ENCODE data around the gene SYCE3. TPM values are rescaled to one million over a fixed set of nuclear protein-coding genes. Genes with fewer than 3 reads are reported as not detected.

Gene SYCE3
- polyA plus RNA-seq, 5 donors: not detected

- no peak for DNase-seq
Measured at GRCh38 chr22:50503475-50504145, 59.1 kb downstream of the SYCE3 start.

GRCh38 chr22:50502628-50503474 lies 59.9 kb downstream of the SYCE3 start:
- no peak for DNase-seq

GRCh38 chr22:50502096-50502495 lies 60.6 kb downstream of the SYCE3 start:
- no peak for DNase-seq

Other genes starting within 250 kb of the SYCE3 start
- gene DENND6B, start 235.9 kb downstream of the SYCE3 start, polyA plus RNA-seq (ENCODE audit: insufficient read depth in 1 of 5, insufficient read length in 5 of 5, low replicate concordance in 1 of 5): 10 to 100 TPM in 4 of 5 donors, 1 to 10 TPM in 1; 9.3 to 18.0 (median 13.5) TPM
- 10 to 100 TPM; 33.1 to 54.7 (median 41.0) TPM for gene PPP6R2, start 219.6 kb downstream of the SYCE3 start, polyA plus RNA-seq (ENCODE audit: insufficient read depth in 1 of 5, insufficient read length in 5 of 5, low replicate concordance in 1 of 5)
- gene SBF1, start 87.9 kb downstream of the SYCE3 start, polyA plus RNA-seq (ENCODE audit: insufficient read depth in 1 of 5, insufficient read length in 5 of 5, low replicate concordance in 1 of 5): 10 to 100 TPM; 22.9 to 48.0 (median 37.1) TPM
- gene ADM2, start 81.4 kb downstream of the SYCE3 start, polyA plus RNA-seq (ENCODE audit: insufficient read depth in 1 of 5, insufficient read length in 5 of 5, low replicate concordance in 1 of 5): under 1 TPM; 0.21 to 0.85 (median 0.37) TPM
- gene MIOX, start 76.1 kb downstream of the SYCE3 start, polyA plus RNA-seq (ENCODE audit: insufficient read depth in 1 of 5, insufficient read length in 5 of 5, low replicate concordance in 1 of 5): under 1 TPM in 3 of 5 donors, not detected in 2; 0.08 to 0.18 (median 0.08) TPM
- 10 to 100 TPM; 26.9 to 75.0 (median 45.1) TPM for gene LMF2, start 55.2 kb downstream of the SYCE3 start, polyA plus RNA-seq (ENCODE audit: insufficient read depth in 1 of 5, insufficient read length in 5 of 5, low replicate concordance in 1 of 5)
- 10 to 100 TPM; 35.9 to 54.8 (median 43.3) TPM for gene NCAPH2, start 54.7 kb downstream of the SYCE3 start, polyA plus RNA-seq (ENCODE audit: insufficient read depth in 1 of 5, insufficient read length in 5 of 5, low replicate concordance in 1 of 5)
- 1 to 10 TPM in 4 of 5 donors, under 1 TPM in 1; 0.33 to 5.9 (median 2.0) TPM for gene SCO2, start 37.3 kb downstream of the SYCE3 start, polyA plus RNA-seq (ENCODE audit: insufficient read depth in 1 of 5, insufficient read length in 5 of 5, low replicate concordance in 1 of 5)
- gene TYMP, start 32.9 kb downstream of the SYCE3 start, polyA plus RNA-seq (ENCODE audit: insufficient read depth in 1 of 5, insufficient read length in 5 of 5, low replicate concordance in 1 of 5): 1 to 10 TPM; 1.9 to 6.9 (median 3.2) TPM
- gene KLHDC7B, start 17.0 kb downstream of the SYCE3 start, polyA plus RNA-seq (ENCODE audit: insufficient read depth in 1 of 5, insufficient read length in 5 of 5, low replicate concordance in 1 of 5): under 1 TPM in 2 of 5 donors, not detected in 3; 0.04 to 0.05 TPM
- 10 to 100 TPM in 4 of 5 donors, 1 to 10 TPM in 1; 8.8 to 12.4 (median 12.1) TPM for gene CPT1B, start 15.5 kb upstream of the SYCE3 start, polyA plus RNA-seq (ENCODE audit: insufficient read depth in 1 of 5, insufficient read length in 5 of 5, low replicate concordance in 1 of 5)
- 10 to 100 TPM; 75.5 to 84.8 (median 82.1) TPM for gene CHKB, start 19.9 kb upstream of the SYCE3 start, polyA plus RNA-seq (ENCODE audit: insufficient read depth in 1 of 5, insufficient read length in 5 of 5, low replicate concordance in 1 of 5)
- gene MAPK8IP2, start 37.9 kb upstream of the SYCE3 start, polyA plus RNA-seq (ENCODE audit: insufficient read depth in 1 of 5, insufficient read length in 5 of 5, low replicate concordance in 1 of 5): 1 to 10 TPM in 1 of 5 donors, under 1 TPM in 4; 0.56 to 1.1 (median 0.85) TPM
- 10 to 100 TPM; 14.2 to 27.7 (median 18.1) TPM for gene ARSA, start 65.2 kb upstream of the SYCE3 start, polyA plus RNA-seq (ENCODE audit: insufficient read depth in 1 of 5, insufficient read length in 5 of 5, low replicate concordance in 1 of 5)
- gene SHANK3, start 109.9 kb upstream of the SYCE3 start, polyA plus RNA-seq (ENCODE audit: insufficient read depth in 1 of 5, insufficient read length in 5 of 5, low replicate concordance in 1 of 5): 10 to 100 TPM; 14.0 to 35.7 (median 22.7) TPM
- under 1 TPM; 0.26 to 0.54 (median 0.37) TPM for gene ACR, start 175.3 kb upstream of the SYCE3 start, polyA plus RNA-seq (ENCODE audit: insufficient read depth in 1 of 5, insufficient read length in 5 of 5, low replicate concordance in 1 of 5)
- 10 to 100 TPM; 57.2 to 74.9 (median 58.8) TPM for gene RABL2B, start 220.7 kb upstream of the SYCE3 start, polyA plus RNA-seq (ENCODE audit: insufficient read depth in 1 of 5, insufficient read length in 5 of 5, low replicate concordance in 1 of 5)

All from right lung (tissue), 5 donors.